ENCODE results near the gene GLRX3. TPM values are rescaled to one million over a fixed set of nuclear protein-coding genes. Genes with fewer than 3 reads are reported as not detected.

GLRX3 gene
- total RNA-seq, 4 donors from 2014 or later: 42.3 to 103 (median 48.6) TPM

DNA sequence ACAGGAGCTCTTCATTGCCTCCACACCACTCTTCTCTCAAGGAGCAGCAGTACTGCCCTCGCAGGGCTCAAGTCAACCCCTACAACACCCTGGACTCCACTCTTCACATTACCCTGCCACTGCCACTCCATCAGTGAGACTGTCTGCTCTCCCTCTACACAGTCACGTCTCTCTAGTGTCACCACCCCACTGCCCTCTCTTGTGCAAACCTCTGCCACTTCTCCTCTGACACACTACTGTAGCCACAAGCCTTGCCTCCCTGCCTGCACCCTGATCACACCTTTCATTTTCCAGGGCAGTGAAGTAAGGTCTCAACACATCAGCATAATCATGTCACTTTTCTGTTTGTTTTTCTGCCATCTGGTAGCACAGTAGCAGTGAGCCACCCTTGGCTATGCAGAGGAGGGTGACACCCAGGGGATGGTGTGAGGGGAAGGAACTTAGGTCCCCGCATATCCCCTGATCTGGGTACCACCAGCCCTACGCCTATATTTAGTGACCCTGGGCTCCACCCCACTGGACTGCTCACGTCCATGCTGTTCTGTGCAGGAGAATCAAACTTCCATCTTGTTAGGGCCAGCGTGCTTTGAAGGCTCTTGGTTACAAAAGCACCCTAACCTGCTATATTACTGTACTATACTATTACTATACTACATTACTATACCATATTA lies 27.1 kb upstream of the GLRX3 start:
- no peaks in the 10 kb centered on the region for H3K27me3 ChIP-seq
- H3K27ac ChIP-seq: peak overlapping the region in 3 of 4 donors; percentile 93 to 97 (median 97)
- no peaks in the 10 kb centered on the region for H3K9me3 ChIP-seq
- H3K4me3 ChIP-seq: peak overlapping the region; percentile 54 to 82
- H3K36me3 ChIP-seq: peaks cover 0 to 14% of the 10 kb centered on the region in 2 donors
- TF ChIP-seq POLR2AphosphoS5 (IDR thresholded peaks at IDR 0.05): no peak
- TF ChIP-seq EP300 (IDR thresholded peaks at IDR 0.05): no peak
- TF ChIP-seq, protein P1, sequence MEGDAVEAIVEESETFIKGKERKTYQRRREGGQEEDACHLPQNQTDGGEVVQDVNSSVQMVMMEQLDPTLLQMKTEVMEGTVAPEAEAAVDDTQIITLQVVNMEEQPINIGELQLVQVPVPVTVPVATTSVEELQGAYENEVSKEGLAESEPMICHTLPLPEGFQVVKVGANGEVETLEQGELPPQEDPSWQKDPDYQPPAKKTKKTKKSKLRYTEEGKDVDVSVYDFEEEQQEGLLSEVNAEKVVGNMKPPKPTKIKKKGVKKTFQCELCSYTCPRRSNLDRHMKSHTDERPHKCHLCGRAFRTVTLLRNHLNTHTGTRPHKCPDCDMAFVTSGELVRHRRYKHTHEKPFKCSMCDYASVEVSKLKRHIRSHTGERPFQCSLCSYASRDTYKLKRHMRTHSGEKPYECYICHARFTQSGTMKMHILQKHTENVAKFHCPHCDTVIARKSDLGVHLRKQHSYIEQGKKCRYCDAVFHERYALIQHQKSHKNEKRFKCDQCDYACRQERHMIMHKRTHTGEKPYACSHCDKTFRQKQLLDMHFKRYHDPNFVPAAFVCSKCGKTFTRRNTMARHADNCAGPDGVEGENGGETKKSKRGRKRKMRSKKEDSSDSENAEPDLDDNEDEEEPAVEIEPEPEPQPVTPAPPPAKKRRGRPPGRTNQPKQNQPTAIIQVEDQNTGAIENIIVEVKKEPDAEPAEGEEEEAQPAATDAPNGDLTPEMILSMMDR (IDR thresholded peaks at IDR 0.05): no peak
- TF ChIP-seq POLR2A (IDR thresholded peaks at IDR 0.05): no peak
- 51 to 54% methylated on average over 3 to 6 of the region's 6 CpGs for WGBS, 2 donors (ENCODE audit: low coverage in 1 of 2)
- no peak for ATAC-seq
- peaks cover 0 to 38% (median 11%) of the 10 kb centered on the region in 3 donors for H3K4me1 ChIP-seq

GRCh38 chr10:130109796-130110245 lies 26.4 kb upstream of the GLRX3 start:
- H3K4me3 ChIP-seq: peak overlapping the region; percentile 54 to 82
- peaks cover 0 to 38% (median 11%) of the 10 kb centered on the region in 3 donors for H3K4me1 ChIP-seq
- TF ChIP-seq EP300 (IDR thresholded peaks at IDR 0.05) (no peak), POLR2AphosphoS5 (IDR thresholded peaks at IDR 0.05) (no peak)
- TF ChIP-seq, protein P1 (IDR thresholded peaks at IDR 0.05): peak in 3 of 4 experiments; percentile 77 to 85 (median 82)
- no peak for ATAC-seq
- H3K27ac ChIP-seq: peak overlapping the region; percentile 73 to 97 (median 95)
- H3K27me3 ChIP-seq: no peaks in the 10 kb centered on the region
- no peaks in the 10 kb centered on the region for H3K9me3 ChIP-seq
- WGBS, 2 donors (ENCODE audit: low coverage in 1 of 2): 0 to 5% methylated on average over 3 to 7 of the region's 9 CpGs
- H3K36me3 ChIP-seq: peaks cover 0 to 14% of the 10 kb centered on the region in 2 donors

GRCh38 chr10:130110246-130111112 lies 25.7 kb upstream of the GLRX3 start, which contains the start of gene C10orf143:
TSS of gene C10orf143 (minus strand) at chr10:130110830. CDS start at chr10:130110772, 58 bp downstream.
- peak within 1 kb of the TSS; percentile 54 to 82 for H3K4me3 ChIP-seq
- WGBS, 2 donors (ENCODE audit: low coverage in 1 of 2): 0% methylated on average over 10 of the region's 71 CpGs; no CpG with 5 or more reads in 1 of the 2 donors
- peak within 1 kb of the TSS; percentile 73 to 97 (median 95) for H3K27ac ChIP-seq
- no peaks in the 10 kb centered on the region for H3K27me3 ChIP-seq
- H3K36me3 ChIP-seq: peaks cover 0 to 7% of the 10 kb centered on the region in 2 donors
- H3K4me1 ChIP-seq: peaks cover 0 to 38% (median 11%) of the 10 kb centered on the region in 3 donors
- TF ChIP-seq EP300 (IDR thresholded peaks at IDR 0.05) (no peak), POLR2AphosphoS5 (IDR thresholded peaks at IDR 0.05) (peak; percentile 81), POLR2A (IDR thresholded peaks at IDR 0.05) (peak; percentile 74 to 85)
- TF ChIP-seq, protein P1 (IDR thresholded peaks at IDR 0.05): no peak
- ATAC-seq: peak; percentile 96
- no peaks in the 10 kb centered on the region for H3K9me3 ChIP-seq

DNA sequence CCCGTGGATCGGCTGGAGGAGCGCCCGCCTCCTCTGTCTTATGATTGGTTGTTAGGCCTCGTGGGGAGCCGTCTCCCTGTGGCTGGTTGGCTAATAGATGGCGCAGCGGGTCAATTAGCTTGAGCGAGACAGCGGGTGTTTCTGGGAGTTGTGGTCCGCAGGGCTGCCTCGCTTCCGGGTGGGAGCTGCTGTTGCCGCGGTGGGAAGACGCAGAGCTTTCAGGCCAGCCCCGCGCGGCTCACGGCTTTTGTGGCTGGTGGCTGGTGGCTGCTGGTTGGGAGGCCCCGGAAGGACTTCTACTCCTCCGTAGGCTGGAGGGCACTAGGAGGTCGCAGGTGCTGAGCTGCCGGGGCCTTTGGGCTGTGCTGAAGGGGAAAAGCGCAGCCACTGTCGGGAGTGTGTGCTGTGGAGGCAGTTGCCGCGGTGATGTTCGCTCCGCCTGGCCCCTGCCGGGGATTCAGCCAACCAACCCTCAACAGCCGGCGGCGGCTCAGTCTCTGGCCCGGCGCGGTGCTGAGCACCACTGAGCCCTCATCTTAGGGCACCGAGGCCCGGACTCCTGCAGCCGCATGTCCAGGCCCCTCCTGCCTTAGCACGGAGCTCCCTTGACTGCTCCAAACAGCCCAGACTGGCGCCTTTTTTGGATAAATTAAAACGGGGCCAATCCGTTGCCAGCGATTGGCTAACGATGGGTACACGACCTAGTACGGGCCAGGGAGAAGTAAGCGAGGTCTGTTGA lies 24.9 kb upstream of the GLRX3 start:
- Histone ChIP-seq H3K9me3 (no peaks in the 10 kb centered on the region), H3K4me3 (peak overlapping the region; percentile 54 to 82), H3K27ac (peak overlapping the region; percentile 73 to 97 (median 95)), H3K36me3 (no peaks in the 10 kb centered on the region), H3K4me1 (peaks cover 0 to 38% (median 11%) of the 10 kb centered on the region in 3 donors), H3K27me3 (no peaks in the 10 kb centered on the region)
- ATAC-seq: peak; percentile 93
- TF ChIP-seq POLR2AphosphoS5 (IDR thresholded peaks at IDR 0.05) (peak; percentile 65), POLR2A (IDR thresholded peaks at IDR 0.05) (peak; percentile 58 to 61), EP300 (IDR thresholded peaks at IDR 0.05) (no peak)
- TF ChIP-seq, protein P1 (IDR thresholded peaks at IDR 0.05): peak in 3 of 4 experiments; percentile 9 to 16 (median 10)
- 0 to 4% methylated on average over 4 to 11 of the region's 49 CpGs for WGBS, 2 donors (ENCODE audit: low coverage in 1 of 2)
